Central memory CD4-positive, alpha-beta T cell (primary cell): ENCODE results near the gene FEM1A.
"Not testable (repeated sequence)": the region's sequence is repeated elsewhere in the genome, so short reads cannot be mapped to it uniquely, and the experiment has no call there.

Experiments used
- DNase-seq: peaks from one replicate; pipeline ENCODE4 v3.0.0; 2022

Gene FEM1A

DNA sequence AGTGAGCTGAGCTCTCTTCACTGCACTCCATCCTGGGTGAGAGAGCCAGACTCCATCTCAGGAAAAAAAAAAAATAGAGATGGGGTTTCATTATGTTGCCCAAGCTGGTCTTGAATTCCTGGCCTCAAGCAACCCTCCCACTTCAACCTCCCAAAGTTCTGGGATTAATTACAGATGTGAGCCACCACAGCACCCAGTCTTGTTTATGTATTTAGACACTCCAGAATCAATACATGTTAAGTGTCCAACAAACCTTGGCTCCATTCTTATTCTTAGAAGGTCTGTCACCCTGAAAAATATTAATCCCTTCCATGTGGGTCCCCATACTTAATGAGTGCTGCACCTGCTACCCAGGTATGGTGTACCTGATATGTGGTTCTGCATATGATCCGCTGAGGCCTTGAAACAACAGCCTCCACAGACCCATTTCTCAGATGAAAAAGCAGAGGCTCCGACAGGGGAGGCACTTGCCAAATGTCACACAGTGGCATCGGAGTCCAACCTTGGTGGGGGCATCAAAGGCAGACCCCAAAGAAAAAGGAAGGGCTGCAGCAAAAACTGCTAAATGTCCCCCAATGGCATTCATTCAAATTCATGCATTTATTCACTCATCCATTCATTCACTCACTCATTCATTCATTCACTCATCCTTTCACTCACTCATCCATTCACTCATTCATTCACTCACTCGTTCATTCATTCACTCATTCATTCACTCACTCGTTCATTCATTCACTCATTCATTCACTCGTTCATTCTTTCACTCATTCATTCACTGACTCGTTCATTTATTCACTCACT is 23.3 kb downstream of the FEM1A start:
- no peak for DNase-seq

DNA sequence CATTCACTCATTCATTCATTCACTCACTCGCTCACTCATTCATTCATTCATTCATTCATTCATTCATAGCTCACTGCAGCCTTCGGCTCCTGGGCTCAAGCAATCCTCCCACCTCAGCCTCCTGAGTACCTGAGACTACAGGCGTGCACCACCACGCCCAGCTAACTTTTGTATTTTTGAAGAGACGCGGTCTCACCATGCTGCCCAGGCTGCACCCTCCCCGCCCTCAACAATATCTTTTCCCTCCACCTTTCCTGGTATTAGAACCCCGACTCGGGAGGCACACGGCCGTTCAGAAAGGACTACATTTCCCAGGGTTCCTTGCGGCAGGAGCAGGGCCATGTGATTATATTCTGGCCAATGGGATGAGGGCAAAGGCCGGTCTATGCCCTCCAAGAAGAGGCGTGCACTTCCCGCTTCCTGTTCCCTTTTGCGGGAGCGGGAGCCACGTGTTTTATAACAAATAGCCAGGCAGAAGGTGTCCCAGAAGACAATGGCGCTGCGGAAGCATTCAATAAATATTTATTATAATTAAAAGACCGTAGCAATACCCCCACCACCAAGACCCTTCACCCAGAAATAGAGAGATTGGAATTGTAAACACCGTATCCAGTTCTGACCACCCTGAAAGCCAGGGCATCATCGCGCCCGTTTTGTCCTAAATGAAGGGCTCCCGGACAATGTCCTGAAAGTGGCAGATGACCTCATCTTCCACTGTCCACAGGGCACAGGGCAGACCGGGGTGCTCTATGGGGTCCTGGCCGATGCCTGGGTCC is 24.1 kb downstream of the FEM1A start:
- peak; percentile 65 for DNase-seq

DNA sequence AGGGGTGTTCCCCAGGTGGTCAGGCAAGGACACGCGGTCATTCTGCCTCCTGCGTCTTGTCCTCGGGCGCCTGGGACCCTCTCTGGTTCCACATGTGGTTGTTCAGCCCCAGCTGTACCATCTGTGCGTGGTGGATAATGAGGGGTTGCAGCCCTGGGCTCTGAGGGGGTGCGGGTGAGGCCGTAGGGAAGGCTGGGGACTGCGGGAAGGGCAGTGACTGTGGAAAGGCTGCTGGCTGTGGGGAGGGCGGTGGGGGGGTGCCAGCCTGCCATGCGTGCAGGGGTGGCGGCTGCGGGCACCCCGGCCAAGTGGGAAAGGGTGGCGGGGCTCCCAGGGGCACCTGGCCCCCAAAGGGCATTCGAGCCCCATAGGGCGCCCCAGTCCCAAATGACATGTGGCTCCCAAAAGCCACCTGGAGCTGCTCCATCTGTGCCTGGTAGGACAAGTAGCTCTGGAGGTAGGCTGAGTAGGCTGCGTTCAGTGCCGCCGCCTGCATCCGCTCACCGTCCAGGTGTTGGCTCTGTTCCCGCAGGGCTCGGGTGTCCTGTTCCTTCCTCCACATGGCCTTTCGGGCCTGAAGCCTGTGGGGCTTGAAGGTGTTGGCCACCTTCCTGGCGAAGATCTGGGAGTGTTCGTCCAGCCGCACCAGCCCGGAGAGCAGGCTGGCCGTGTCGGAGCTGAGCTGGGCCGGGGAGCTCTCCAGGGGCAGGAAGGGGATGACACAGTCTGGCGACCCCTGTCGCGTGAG is 24.8 kb downstream of the FEM1A start:
- DNase-seq, result no peak

DNA sequence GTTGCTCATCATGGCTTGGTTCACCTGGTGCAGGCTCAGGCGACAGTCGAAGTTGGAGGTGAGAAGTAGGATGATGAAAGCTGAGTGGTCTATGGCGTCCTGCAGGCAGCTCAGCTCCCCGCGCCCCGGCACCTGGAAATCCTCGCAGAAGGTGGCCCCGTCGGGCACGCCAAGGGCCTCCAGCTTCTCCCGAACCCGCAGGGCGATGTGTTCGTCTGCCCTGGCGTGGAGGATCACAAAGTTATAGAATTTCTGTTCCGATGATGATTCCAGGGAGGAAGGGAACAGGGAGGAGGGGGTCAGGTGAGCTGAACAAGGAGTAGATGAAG is 25.4 kb downstream of the FEM1A start:
- no peak for DNase-seq

DNA sequence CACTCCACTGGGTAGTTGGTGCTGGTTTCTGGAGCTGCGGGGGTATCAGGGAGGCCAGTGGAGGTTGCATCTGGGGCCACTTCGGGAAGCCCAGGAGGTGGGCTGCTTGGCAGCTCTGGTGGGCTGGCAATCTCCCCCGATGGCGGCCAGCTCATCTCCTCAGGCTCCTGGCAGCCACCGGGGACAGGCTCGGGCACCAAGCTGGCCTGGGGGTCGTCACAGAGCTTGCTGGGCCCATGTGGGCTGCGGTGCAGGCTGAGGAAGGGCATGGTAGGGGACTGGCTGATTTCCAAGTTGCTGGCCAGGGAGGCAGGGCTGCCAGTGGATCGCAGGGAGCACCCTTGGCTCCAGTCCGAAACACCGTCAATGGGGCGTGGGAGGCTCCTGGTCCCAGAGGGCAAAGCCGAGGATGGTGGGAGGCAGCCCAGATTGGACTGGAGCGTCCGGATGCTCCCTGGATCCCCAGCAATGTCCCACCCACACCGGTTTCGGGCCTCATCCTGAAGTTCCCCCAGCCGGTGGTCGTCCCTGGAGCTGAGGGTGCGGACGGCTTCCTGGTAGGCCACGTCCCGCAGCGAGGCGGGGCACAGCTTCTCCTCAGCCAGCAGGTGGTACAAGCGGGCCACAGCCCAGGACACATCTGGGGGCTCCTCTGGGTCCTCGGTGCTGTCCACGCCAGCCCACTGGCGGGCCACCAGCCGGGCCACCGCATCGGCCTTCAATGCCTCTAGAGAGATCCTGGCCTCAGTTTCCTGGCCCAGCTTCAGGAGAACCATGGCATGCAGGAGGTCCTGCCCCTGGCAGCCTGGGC is 26.1 kb downstream of the FEM1A start:
- DNase-seq, result no peak

DNA sequence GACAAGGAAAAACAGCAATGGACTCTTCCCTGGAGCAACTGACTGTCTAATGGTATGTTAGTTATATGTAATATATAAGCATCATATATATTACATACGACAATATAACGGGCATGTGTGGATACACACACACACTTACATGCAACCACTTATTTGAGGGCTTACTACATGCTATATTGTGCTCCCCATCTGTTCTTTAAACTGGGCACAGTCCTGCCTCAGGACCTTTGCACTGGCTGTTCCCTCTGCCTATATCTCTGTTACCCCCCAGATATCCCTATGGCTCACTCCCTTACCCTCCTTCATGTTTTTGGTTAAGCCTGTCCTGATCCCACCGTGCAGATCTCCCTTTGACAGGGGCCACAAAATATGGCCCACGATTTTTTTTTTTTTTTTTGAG is 29.7 kb downstream of the FEM1A start:
- no peak for DNase-seq

DNA sequence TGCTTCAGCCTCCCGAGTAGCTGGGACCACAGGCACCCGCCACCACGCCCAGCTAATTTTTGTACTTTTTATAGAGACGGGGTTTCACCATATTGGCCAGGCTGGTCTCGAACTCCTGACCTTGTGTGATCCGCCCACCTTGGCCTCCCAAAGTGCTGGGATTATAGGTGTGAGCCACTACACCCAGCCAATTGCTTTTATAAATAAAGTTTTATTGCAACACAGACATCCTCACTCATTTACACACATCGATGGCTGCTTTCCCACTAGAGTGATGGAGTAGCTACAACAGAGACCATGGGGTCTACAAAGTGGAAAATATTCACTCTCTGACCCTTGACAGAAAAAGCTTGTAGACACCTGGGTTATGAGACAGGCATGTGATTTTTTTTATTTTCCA is 30.8 kb downstream of the FEM1A start:
- not testable (repeated sequence) for DNase-seq

DNA sequence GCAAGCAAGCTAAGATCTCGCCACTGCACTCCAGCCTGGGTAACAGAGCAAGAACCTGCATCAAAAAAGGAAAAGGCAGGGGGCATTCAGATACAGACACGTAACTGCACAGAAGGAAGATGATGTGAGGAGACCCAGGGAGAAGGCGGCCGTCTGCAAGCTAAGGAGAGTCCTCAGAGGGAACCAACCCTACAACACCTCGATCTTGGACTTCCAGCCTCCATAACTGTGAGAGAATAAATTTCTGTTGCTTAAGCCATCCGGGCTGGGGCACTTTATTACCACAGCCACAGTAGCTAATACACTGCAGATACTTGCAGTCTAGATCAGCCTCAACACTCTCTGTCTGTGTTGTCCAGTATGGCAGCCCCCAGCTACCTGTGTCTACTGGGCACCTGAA is 32.0 kb downstream of the FEM1A start:
- no peak for DNase-seq

DNA sequence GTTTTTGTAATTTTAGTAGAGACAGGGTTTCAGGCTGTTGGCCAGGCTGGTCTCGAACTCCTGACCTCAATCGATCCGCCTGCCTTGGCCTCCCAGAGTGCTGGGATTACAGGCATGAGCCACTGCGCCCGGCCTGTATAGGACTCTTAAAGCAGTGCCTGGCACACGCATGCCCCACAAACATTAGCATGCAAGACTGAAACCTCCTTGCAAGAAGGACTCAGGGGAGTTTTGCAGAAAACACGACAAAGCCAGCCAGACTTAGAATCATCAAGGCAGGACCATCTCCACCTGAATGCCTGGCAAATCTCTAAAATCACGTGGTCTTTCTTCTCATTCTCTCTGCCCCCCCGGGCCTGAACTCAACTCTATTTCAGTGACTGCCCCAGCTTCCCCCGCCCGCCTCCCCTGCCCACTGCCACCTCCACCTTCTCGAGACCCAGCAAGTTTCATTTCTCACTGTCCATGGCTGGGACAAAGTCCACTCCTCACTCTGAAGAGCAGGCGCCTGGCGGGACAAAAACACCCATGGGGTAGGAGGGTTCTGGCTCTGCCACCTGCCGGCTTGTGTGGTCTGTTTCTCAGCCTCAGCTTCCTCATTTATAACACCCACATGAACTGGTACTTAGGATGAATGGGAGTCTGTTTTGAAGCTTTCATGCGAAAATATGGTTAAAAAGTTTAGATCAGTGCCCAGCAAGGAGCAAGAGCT is 37.6 kb downstream of the FEM1A start:
- DNase-seq, result no peak

DNA sequence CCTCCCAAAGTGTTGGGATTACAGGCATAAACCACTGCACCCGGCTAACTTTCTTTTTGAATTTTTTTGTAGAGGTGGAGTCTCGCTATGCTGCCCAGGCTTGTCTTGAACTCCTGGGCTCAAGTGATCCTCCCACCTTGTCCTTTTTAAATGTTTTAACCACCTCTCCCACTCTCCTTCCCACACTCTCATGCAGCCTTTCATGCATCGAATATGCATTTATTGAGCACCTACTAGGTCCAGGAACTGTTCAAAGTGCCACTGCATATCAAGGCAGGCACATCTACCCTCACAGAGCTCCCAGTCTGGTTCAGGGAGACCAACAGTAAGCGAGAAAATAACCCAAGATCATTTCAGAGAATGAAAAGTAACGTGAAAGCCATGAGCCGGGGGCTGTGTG is 38.8 kb downstream of the FEM1A start:
- DNase-seq, result no peak

DNA sequence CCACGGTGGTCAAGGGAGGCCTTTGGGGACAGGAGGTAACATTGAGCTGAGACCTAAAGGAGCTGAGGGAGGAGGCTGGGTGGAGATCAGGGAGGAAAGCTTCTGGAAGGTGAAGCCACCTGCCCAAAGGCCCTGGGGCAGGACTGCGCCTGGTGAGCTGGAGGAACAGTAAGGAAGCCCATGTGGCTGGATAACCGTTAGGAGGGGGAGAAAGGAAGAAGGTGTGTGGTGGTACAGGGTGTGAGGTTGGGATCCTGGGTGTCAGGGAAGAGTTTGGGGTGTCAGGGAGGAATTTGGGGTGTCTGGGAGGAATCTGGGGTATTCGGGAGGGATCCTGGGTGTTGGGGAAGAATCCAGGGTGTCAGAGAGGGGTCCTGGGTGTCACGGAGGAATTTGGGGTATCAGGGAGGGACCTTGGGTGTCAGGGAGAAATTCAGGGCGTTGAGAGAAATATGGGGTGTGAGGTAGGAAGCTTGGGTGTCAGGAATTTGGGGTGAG is 39.3 kb downstream of the FEM1A start:
- no peak for DNase-seq

DNA sequence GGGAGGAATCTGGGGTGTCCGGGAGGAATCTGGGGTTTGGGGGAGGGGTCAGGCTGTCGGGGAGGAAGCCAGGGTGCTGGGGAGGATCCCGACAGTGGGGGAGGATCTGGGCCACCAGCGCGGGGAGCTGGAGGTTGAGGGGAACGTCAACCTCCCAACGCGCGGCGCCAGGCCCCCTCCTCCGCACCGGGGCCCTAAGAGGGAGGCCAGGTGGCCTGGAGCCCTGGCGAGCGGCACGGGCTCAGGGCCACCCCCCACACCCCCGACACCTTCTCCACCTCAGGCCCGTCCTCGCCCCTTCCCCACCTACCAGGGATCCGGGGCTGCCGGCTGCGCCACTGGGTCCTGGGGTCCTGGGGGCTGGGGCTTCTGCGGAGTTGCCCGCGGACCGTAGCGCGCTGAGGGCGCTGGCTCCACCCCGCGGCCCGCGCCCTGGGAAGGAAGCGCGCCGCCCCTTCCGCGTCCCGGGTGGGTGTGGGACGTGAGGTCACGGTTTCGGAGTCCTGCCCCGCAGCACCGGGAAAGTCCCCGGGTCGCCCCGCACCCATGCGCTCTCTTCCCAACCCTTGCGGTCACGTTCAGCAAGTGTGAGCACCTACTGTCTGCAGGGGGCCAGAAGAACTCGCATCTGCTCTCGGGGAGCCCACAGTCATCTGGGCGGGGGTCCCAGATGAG is 39.9 kb downstream of the FEM1A start, which contains the start of gene TICAM1:
TSS of gene TICAM1 (minus strand) at position 409 of the 675 bp plus-strand sequence. CDS start 13,335 bp downstream, outside the sequence.
- peak; percentile 82 for DNase-seq

DNA sequence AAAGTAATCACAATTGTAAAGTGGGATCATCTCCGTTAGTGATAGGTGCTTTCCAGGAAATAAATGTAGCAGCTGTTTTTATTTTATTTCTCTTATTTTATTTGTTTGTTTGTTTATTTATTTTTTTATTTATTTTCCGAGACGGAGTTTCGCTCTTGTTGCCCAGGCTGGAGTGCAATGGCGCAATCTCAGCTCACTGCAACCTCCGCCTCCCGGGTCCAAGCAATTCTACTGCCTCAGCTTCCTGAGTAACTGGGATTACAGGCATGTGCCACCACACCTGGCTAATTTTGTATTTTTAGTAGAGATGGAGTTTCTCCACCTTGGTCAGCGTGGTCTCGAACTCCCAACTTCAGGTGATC is 40.4 kb downstream of the FEM1A start:
- DNase-seq, result not testable (repeated sequence)

DNA sequence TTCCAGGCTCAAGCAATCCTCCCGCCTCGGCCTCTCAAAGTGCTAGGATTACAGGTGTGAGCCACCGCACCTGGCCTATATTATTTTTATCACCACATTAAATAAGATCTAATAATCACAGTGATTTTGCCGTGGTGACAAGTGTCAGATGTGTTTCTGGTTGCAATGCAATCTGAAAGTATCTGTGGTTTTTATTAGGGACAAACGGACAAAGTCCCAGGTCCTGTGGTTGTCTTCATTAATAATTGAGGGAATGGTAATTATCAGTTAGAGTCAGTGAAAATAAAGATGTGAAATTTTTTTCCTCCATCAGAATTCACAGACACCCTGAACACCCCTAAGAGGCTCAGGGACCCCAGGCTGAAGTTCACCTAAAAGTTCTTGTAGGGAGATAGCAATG is 41.2 kb downstream of the FEM1A start:
- DNase-seq, result no peak

DNA sequence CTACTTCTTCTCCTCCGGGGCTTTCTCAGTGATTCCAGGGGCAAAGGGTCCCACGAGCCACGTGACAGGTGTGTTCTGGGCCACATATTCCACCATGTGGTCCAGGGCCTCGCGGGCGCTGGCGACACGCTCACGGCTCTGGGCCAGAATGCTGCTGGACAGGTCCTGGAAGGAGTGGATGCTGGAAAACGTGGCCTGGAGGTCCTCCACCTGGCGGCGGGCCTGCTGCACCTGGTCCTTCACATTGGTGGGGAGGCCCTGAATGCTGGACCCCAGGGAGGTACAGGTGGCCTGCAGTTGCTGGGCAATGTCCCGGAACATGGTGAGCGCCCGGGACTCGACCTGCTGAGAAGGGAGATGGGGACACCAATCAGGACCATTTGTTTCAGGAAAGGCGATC is 47.7 kb downstream of the FEM1A start:
- no peak for DNase-seq

DNA sequence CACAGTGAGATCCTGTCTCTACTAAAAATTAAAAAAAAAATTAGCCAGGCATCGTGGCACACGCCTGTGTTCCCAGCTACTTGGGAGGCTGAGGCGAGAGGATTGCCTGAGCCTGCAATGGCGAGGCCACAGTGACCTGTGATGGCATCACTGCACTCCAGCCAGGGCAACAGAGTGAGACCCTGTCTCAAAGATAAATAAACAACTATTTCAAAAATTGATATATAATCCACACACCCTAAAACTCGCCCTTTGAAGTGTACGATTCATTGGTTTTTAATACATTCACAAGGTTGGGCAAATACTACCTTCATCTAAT is 52.1 kb downstream of the FEM1A start:
- no peak for DNase-seq

DNA sequence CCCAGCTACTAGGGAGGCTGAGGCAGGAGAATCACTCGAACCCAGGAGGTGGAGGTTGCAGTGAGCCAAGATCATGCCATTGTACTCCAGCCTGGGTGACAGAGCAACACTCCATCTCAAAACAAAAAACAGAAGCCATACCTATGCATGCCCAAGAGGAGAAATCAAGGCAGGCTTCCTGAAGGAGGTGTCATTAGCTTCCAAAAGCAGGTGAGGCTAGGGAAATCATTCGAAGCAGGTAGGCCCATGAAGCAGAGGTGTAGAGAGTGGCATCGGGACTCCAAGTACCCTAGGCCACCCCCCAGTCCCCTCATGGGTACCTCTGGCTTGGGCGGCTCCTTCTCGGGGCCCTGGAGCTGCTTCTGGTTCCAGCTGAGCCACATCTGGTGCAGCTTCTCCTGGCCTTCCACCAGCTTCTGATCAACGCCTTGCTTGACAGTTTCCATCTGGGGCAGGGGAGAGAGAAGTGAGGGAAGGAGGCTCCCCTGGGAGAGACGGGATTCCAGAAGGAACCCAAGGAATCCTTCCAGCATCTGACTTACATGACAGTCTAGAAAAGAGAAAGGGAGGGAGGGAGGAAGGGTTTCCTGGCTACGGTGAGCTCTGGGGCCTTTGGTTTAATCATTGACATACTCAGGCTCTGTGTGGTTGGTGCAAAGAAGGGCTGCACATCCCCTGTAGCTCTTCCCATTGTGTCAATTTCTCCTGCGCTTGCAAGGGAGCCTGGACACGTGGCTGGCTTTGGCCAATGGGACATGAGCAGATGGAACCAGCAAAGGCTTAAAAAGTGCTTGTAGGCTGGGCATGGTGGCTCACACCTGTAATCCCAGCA is 53.0 kb downstream of the FEM1A start:
- DNase-seq, result no peak

DNA sequence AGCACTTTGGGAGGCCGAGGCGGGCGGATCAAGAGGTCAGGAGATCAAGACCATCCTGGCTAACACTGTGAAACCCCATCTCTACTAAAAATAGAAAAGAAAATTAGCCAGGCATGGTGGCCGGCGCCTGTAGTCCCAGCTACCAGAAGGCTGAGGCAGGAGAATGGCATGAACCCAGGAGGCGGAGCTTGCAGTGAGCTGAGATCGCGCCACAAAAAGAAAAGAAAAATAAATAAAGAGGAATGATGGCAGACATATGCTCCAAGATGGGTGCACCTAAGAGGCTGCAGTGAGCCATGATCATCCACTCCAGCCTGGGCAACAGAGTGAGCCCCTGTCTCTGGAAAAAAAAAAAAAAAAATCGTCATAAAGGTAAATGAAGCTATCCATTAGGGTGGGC is 54.4 kb downstream of the FEM1A start:
- DNase-seq, result not testable (repeated sequence)

DNA sequence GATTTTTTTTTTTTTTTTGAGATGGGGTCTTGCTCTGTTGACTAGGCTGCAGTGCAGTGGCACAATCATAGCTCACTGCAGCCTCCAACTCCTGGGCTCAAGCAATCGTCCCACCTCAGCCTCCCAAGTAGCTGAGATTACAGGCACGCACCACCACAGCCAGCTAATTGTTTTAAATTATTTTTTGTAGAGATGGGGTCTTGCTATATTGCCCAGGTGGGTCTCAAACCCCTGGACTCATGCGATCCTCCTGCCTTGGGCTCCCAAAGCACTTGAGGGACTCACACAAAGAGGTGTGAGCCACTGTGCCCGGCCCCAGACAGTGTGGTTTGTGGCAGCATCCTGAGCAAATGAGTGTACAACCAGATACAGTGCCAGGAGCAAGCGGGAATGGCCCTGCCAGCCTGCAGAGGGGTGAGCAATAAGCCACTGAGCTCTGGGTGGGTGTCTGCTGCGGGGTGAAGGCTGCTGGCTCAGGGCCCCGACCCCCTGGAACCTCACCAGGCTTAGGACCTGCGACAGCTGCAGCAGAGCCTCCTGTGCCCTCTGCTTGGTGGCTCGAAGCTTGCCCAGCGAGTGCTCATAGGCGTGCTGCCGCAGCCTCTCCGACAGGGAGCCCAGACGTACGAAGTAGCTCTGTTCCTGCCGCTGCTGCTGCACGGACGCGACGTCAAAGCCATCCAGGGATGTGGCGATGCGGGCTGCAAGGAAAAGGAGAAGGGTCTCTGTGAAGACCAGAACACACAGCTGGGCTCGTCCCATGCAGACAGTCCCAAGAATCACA is 55.8 kb downstream of the FEM1A start:
- DNase-seq, result no peak

DNA sequence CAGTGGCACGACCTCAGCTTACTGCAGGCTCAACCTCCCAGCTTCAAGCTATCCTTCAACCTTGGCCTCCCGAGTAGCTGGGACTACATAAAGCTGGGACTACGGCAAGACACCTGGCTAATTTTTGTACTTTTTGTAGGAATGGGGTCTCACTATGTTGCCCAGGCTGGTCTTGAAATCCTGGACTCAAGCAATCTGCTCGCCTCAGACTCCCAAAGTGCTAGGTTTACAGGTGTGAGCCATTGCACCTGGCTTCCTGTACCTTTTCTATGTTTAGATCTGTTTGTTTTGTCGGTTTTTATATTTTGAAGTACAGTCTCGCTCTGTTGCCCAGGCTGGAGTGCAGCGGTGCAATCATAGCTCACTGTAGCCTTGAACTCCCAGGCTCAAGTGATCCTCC is 57.5 kb downstream of the FEM1A start:
- no peak for DNase-seq
